Lower lobe of right lung (tissue), 2 donors: ENCODE measurements around the gene MTMR11. TPM values are rescaled to one million over a fixed set of nuclear protein-coding genes. Genes with fewer than 3 reads are reported as not detected.
A peak's percentile ranks its signal among the peaks of the same experiment; 100 is the strongest.
"Not testable (repeated sequence)": the region's sequence is repeated elsewhere in the genome, so short reads cannot be mapped to it uniquely, and the experiment has no call there.

Source experiments
- ATAC-seq, 2 donors: fragments of 200-7000 bp; cut with Tn5 transposase; one replicate each; pipeline ENCODE4 v1.9.1; 2020 to 2022; ENCODE audit warnings: mild to moderate bottlenecking in 2 of 2, moderate library complexity in 2 of 2
- DNase-seq: peaks from one replicate; pipeline ENCODE4 v3.0.0-alpha.2; 2020
- H3K27ac ChIP-seq: fragments of 200-600 bp; one replicate; pipeline ENCODE4 v1.8.0; 2022
- H3K27me3 ChIP-seq: fragments of 200-600 bp; one replicate; pipeline ENCODE4 v1.8.0; 2022; ENCODE audit warnings: low read depth
- H3K36me3 ChIP-seq: fragments of 200-600 bp; one replicate; pipeline ENCODE4 v1.8.0; 2022; ENCODE audit warnings: mild to moderate bottlenecking
- H3K4me1 ChIP-seq: fragments of 200-600 bp; one replicate; pipeline ENCODE4 v1.8.0; 2022
- H3K4me3 ChIP-seq: fragments of 200-600 bp; one replicate; pipeline ENCODE4 v1.8.0; 2022; ENCODE audit warnings: mild to moderate bottlenecking
- H3K9me3 ChIP-seq: fragments of 200-600 bp; one replicate; pipeline ENCODE4 v1.8.0; 2022
- intact Hi-C: fragments of 100-400 bp; cut with DNase I; formaldehyde crosslinking; loops from one replicate; pipeline ENCODE4 v1.11.0; 2022
- total RNA-seq: library from RNA; stranded (reverse); fragmentation: NEBNext Ultra II Directional; extraction: Animal tissue kit (Norgen Biotek cat#: 25700); gene quantifications from one replicate; pipeline ENCODE4 v1.2.1, GENCODE V29; 2021
- TF ChIP-seq, protein P1 (sequence below): fragments of 200-600 bp; IDR thresholded peaks from one replicate; pipeline ENCODE4 v1.8.0; 2022; ENCODE audit warnings: antibody characterized with exemption, mild to moderate bottlenecking
- donor health status: DM: no; HTN: yes; CAD: no; lungs with severe emphysema.

Gene MTMR11
- total RNA-seq, 1 donor from 2014 or later = 20.4 TPM

DNA sequence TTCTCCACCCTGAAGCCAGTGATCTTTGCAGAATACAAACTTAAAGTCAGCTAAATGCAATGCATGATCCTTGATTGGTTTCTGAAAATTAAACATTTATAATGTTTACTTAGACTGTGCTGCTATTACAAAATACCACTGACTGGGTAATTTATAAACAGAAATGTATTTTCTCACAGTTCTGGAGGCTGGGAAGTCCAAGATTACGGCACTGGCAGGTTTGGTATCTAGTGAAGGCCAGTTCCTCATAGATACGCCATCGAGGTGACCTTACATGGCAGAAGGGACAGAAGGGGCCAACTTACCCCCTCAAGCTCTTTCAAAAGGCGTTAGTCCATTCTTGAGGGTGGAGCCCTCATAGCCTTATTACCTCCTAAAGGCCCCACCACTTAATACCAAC lies 40.1 kb downstream of the MTMR11 start:
- intact Hi-C loops = no loop called here
- H3K27ac ChIP-seq = no peak overlapping the region
- TF ChIP-seq, protein P1, sequence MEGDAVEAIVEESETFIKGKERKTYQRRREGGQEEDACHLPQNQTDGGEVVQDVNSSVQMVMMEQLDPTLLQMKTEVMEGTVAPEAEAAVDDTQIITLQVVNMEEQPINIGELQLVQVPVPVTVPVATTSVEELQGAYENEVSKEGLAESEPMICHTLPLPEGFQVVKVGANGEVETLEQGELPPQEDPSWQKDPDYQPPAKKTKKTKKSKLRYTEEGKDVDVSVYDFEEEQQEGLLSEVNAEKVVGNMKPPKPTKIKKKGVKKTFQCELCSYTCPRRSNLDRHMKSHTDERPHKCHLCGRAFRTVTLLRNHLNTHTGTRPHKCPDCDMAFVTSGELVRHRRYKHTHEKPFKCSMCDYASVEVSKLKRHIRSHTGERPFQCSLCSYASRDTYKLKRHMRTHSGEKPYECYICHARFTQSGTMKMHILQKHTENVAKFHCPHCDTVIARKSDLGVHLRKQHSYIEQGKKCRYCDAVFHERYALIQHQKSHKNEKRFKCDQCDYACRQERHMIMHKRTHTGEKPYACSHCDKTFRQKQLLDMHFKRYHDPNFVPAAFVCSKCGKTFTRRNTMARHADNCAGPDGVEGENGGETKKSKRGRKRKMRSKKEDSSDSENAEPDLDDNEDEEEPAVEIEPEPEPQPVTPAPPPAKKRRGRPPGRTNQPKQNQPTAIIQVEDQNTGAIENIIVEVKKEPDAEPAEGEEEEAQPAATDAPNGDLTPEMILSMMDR = no peak
- DNase-seq = no peak
- H3K9me3 ChIP-seq = no peaks in the 10 kb centered on the region
- no peaks in the 10 kb centered on the region for H3K27me3 ChIP-seq
- no peaks in the 10 kb centered on the region for H3K36me3 ChIP-seq
- no peak for ATAC-seq
- H3K4me3 ChIP-seq = no peak overlapping the region
- peaks cover 10% of the 10 kb centered on the region for H3K4me1 ChIP-seq

DNA sequence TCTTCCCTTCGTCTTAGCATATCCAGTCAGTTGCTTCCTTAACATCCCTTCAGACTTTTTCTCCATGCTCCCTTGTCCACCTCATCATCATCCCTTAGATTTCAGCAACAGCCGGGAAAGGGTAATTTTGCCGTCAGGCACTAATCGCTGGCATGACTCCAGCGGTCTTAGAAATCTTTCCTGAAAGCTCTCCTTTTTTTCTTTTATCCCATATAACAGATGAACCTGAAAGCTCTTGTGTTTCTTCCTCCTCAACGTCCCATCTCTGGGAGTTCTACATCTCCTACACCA lies 47.7 kb downstream of the MTMR11 start:
- DNase-seq (no peak), ATAC-seq (no peak)
- intact Hi-C loops = no loop called here
- H3K9me3 ChIP-seq = no peaks in the 10 kb centered on the region
- no peaks in the 10 kb centered on the region for H3K27me3 ChIP-seq
- TF ChIP-seq, protein P1 = no peak
- H3K27ac ChIP-seq = peak overlapping the region; percentile 99
- H3K36me3 ChIP-seq = no peaks in the 10 kb centered on the region
- peaks cover 16% of the 10 kb centered on the region for H3K4me1 ChIP-seq
- peak overlapping the region; percentile 70 for H3K4me3 ChIP-seq

DNA sequence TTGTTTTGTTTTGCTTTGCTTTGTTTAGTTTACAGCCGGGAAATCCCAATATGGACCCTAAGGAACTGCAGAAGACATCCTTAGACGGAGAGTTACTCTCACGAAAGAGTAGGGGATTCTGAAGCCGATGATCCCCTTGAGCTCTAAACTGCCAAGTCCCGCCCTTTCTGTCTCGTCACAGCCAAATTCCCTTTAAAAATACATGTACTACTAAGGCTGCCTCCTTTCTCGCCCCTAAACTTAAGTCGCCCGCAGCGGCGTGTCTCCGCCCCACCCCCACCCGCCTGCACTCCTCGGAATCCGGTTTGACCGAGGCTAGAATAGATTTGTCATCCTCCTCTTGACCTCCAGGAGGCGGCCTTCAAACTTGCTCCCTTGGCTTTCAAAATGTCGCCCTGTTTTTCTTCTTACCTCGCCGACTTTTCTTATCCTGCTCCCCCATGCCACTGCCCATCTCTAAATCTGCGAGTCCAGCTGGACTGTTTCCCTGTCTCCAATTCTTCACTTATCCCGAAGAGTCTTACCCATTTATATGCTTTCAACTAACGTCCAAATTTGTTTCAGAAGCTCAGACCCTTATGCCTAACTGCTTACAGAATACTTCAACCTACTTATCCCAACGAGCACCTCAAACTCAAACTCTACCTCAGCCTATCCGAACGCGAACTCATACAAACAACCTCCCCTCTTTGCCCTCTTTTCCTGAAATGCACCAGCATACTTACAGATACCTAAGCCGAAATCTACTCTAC lies 48.3 kb downstream of the MTMR11 start:
- Histone ChIP-seq H3K4me1 (peaks cover 16% of the 10 kb centered on the region), H3K27me3 (no peaks in the 10 kb centered on the region), H3K27ac (peak overlapping the region; percentile 99), H3K4me3 (peak overlapping the region; percentile 70), H3K36me3 (no peaks in the 10 kb centered on the region), H3K9me3 (no peaks in the 10 kb centered on the region)
- DNase-seq (peak; percentile 83), ATAC-seq (peak; percentile 58 to 65)
- intact Hi-C loops = no loop called here
- TF ChIP-seq, protein P1 = peak; percentile 57

DNA sequence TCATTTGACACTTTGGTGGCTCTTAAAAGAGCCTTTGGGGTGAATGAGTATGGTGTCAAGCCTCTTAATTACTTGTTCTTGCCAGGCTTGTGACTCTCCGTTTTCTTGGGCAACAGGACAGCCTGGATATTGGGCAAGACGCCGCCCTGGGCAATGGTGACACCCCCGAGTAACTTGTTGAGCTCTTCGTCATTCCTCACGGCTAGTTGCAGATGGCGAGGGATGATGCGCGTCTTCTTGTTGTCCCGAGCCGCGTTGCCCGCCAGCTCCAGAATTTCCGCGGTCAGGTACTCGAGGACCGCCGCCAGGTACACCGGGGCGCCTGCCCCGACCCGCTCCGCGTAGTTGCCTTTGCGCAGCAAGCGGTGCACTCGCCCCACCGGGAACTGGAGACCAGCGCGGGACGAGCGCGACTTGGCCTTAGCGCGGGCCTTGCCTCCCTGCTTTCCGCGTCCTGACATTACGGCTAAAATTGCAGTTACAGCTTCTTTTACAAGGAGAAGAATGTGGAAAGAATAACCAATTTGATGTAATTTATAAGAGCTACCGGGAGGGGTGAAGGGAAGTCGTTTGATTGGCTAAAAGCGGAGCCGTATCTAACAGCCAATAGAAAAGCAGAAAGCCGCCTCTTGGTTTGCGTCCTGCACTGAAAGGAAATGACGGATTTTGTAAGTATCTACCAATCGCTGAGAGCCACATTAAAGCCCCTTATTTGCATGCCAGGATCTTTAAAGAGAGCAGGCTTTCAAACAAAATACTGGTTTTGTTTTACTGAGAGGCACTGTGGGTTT lies 49.0 kb downstream of the MTMR11 start:
- peak overlapping the region; percentile 70 for H3K4me3 ChIP-seq
- TF ChIP-seq, protein P1 = no peak
- H3K4me1 ChIP-seq = peaks cover 16% of the 10 kb centered on the region
- peak; percentile 81 to 83 for ATAC-seq
- peak overlapping the region; percentile 99 for H3K27ac ChIP-seq
- H3K27me3 ChIP-seq = no peaks in the 10 kb centered on the region
- no peaks in the 10 kb centered on the region for H3K36me3 ChIP-seq
- peak; percentile 84 for DNase-seq
- no peaks in the 10 kb centered on the region for H3K9me3 ChIP-seq
- intact Hi-C loops = no loop called here

DNA sequence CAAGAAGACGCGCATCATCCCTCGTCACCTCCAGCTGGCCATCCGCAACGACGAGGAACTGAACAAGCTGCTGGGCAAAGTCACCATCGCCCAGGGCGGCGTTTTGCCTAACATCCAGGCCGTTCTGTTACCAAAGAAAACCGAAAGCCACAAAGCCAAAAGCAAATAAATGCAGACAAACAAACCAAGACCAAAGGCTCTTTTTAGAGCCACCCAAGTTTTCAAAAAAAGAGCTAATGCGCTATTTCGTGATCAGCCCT lies 49.6 kb downstream of the MTMR11 start:
- intact Hi-C loops, H3K36me3 ChIP-seq, DNase-seq, H3K27me3 ChIP-seq, ATAC-seq, H3K9me3 ChIP-seq: not testable (repeated sequence)
- peak overlapping the region; percentile 70 for H3K4me3 ChIP-seq
- H3K27ac ChIP-seq = peak overlapping the region; percentile 99
- H3K4me1 ChIP-seq = peaks cover 16% of the 10 kb centered on the region
